Right lobe of liver (tissue), 4 donors: ENCODE measurements around the gene SOCS3.

ENCODE experiments used
- POLR2A ChIP-seq: fragments of 450-650 bp; IDR thresholded peaks from one replicate; pipeline ENCODE4 v1.6.1; 2017; ENCODE audit warnings: antibody characterized with exemption, mild to moderate bottlenecking
- TF ChIP-seq, protein P1 (sequence below), 4 donors: fragments of 200-600 bp in 3 of 4; fragments of 450-650 bp in 1 of 4; IDR thresholded peaks; one replicate each; pipeline versions ENCODE4 v1.5.1 to v1.8.0; 2016 to 2022; ENCODE audit warnings: antibody characterized with exemption in 4 of 4, mild to moderate bottlenecking in 2 of 4
- donor health status: DM: no; HTN: no; CAD: no.
- donor health status: DM: no; HTN: no; CAD: no.
- donor health status: DM: no; HTN: yes; CAD: no.

DNA sequence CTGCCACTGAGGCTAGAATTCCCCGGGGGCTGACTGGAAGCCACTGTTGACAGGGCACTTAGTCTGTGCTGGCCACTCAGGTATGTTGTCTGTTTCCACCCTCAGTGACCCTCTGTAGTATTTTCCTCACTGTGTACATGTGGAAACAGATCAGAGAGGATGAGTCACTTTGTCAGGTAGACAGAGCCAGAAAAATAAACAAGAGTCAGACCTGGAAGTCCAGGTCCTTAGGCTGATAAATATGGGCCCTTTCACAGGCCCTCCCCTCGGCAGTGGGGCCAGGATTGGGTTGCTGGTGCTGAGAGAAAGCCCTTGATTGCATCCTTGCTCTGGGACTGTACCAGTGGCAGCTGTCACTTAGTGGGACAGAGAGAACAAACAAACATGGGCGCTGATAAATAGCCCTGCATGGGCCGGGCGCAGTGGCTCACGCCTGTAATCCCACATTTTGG lies 39.8 kb upstream of the SOCS3 start:
- TF ChIP-seq POLR2A, result no peak
- TF ChIP-seq, protein P1, sequence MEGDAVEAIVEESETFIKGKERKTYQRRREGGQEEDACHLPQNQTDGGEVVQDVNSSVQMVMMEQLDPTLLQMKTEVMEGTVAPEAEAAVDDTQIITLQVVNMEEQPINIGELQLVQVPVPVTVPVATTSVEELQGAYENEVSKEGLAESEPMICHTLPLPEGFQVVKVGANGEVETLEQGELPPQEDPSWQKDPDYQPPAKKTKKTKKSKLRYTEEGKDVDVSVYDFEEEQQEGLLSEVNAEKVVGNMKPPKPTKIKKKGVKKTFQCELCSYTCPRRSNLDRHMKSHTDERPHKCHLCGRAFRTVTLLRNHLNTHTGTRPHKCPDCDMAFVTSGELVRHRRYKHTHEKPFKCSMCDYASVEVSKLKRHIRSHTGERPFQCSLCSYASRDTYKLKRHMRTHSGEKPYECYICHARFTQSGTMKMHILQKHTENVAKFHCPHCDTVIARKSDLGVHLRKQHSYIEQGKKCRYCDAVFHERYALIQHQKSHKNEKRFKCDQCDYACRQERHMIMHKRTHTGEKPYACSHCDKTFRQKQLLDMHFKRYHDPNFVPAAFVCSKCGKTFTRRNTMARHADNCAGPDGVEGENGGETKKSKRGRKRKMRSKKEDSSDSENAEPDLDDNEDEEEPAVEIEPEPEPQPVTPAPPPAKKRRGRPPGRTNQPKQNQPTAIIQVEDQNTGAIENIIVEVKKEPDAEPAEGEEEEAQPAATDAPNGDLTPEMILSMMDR (IDR thresholded peaks at IDR 0.05), result no peak
